HCT116 (cell line): ENCODE measurements around the gene ASIC1. TPM values are rescaled to one million over a fixed set of nuclear protein-coding genes. Genes with fewer than 3 reads are reported as not detected.

ENCODE experiments used
- ATAC-seq: fragments of 200-7000 bp; cut with Tn5 transposase; 2 replicates; pipeline ENCODE4 v1.9.1; 2020; ENCODE audit warnings: mild to moderate bottlenecking, moderate library complexity
- BruUV-seq: library from RNA; stranded (reverse); fragments of 400-500 nt; replicated peaks from 2 replicates; lab custom pipeline; 2021; lab: Mats Ljungman, UMichigan
- CTCF ChIA-PET: fragments of 300-600 bp; sonication (Branson Sonifier 250); formaldehyde crosslinking; loops from one replicate; lab custom pipeline; 2021; ENCODE audit warnings: antibody characterized with exemption; lab: Charles Lee
- POLR2A ChIA-PET: fragments of 300-600, 350-600 bp; sonication (Branson Sonifier 250); formaldehyde crosslinking; loops from one replicate; lab custom pipeline; 2021; ENCODE audit warnings: antibody characterized with exemption; lab: Charles Lee
- RAD21 ChIA-PET, 2 experiments: fragments of 300-600 bp; sonication (Branson Sonifier 250); formaldehyde crosslinking; loops; one replicate each; lab custom pipeline; 2023; ENCODE audit warnings: low total read pairs in 2 of 2; ENCODE audit not compliant: uncharacterized antibody in 2 of 2, unreplicated experiment in 2 of 2, low non-redundant PET in 1 of 2; lab: Charles Lee
- DNase-seq: peaks from one replicate; pipeline ENCODE4 v3.0.0-alpha.2; 2010; ENCODE audit warnings: low read depth, low spot score
- H2AFZ ChIP-seq: fragments of 200-600 bp; shearing (Covaris generic), sonication (generic); 2 replicates; pipeline ENCODE4 v1.6.1; 2017; ENCODE audit warnings: low read depth, mixed run types, mixed read lengths, antibody characterized with exemption, low read length; ENCODE audit not compliant: poor library complexity, severe bottlenecking
- H3K27ac ChIP-seq: 2 replicates; pipeline ENCODE4 v1.5.1; 2012; ENCODE audit warnings: low read depth, low read length
- H3K27me3 ChIP-seq: fragments of 200-600 bp; sonication (generic); 2 replicates; pipeline ENCODE4 v1.6.1; 2016; ENCODE audit warnings: mixed run types, low read length, mixed read lengths; ENCODE audit not compliant: insufficient read depth
- H3K36me3 ChIP-seq, 2 experiments: fragments of 200-500 bp in 1 of 2; fragments of 200-600 bp in 1 of 2; sonication (Bioruptor generic) in 1 of 2; sonication (generic) in 1 of 2; 2 replicates each; pipeline versions ENCODE4 v1.5.1 to v1.6.1; 2014 to 2016; ENCODE audit warnings: low read length in 2 of 2, inconsistent platforms in 1 of 2, mixed read lengths in 1 of 2, mixed run types in 1 of 2; ENCODE audit not compliant: insufficient read depth in 2 of 2, control insufficient read depth in 1 of 2
- H3K4me1 ChIP-seq, 2 experiments: fragments of 200-600 bp in 1 of 2; sonication (generic) in 1 of 2; 2 replicates each; pipeline versions ENCODE4 v1.5.1 to v1.6.1; 2012 to 2017; ENCODE audit warnings: low read length in 2 of 2, inconsistent platforms in 1 of 2, mild to moderate bottlenecking in 1 of 2, mixed read lengths in 1 of 2, mixed run types in 1 of 2, moderate library complexity in 1 of 2; ENCODE audit not compliant: insufficient read depth in 2 of 2, control insufficient read depth in 1 of 2
- H3K4me2 ChIP-seq: fragments of 200-600 bp; sonication (generic); 2 replicates; pipeline ENCODE4 v1.6.1; 2017; ENCODE audit warnings: mixed run types, low read length, mixed read lengths
- H3K4me3 ChIP-seq, 2 experiments: fragments of 200-600 bp in 1 of 2; sonication (generic) in 1 of 2; replicated peaks in 1 of 2; 2 replicates each; pipeline ENCODE4 v1.5.1; 2011 to 2016; ENCODE audit warnings: low read length in 2 of 2, control low read depth in 1 of 2, low read depth in 1 of 2, mild to moderate bottlenecking in 1 of 2, mixed read lengths in 1 of 2, mixed run types in 1 of 2
- H3K79me2 ChIP-seq: fragments of 200-600 bp; sonication (generic); 2 replicates; pipeline ENCODE4 v1.6.1; 2017; ENCODE audit warnings: mild to moderate bottlenecking, mixed run types, low read length, moderate library complexity, mixed read lengths; ENCODE audit not compliant: insufficient read depth
- H3K9ac ChIP-seq: fragments of 200-600 bp; sonication (generic); 2 replicates; pipeline ENCODE4 v1.6.1; 2016; ENCODE audit warnings: low read length, mixed read lengths
- H3K9me2 ChIP-seq: fragments of 200-600 bp; sonication (generic), shearing (Covaris generic); 2 replicates; pipeline ENCODE4 v1.6.1; 2017; ENCODE audit warnings: mixed run types, mild to moderate bottlenecking, moderate library complexity; ENCODE audit not compliant: insufficient read depth
- H3K9me3 ChIP-seq, 2 experiments: fragments of 200-500 bp in 1 of 2; fragments of 200-600 bp in 1 of 2; sonication (Bioruptor generic) in 1 of 2; sonication (generic) in 1 of 2; 2 replicates each; pipeline ENCODE4 v1.6.1; 2014 to 2017; ENCODE audit warnings: low read length in 2 of 2, mixed read lengths in 2 of 2, inconsistent platforms in 1 of 2, low read depth in 1 of 2, mild to moderate bottlenecking in 1 of 2, mixed run types in 1 of 2, moderate library complexity in 1 of 2; ENCODE audit not compliant: control insufficient read depth in 1 of 2, insufficient read depth in 1 of 2
- H4K20me1 ChIP-seq: fragments of 200-600 bp; sonication (generic), shearing (Covaris generic); 2 replicates; pipeline ENCODE4 v1.6.1; 2017; ENCODE audit warnings: mixed run types, mild to moderate bottlenecking, moderate library complexity; ENCODE audit not compliant: insufficient read depth
- ELF1 ChIP-seq: IDR thresholded peaks from 2 replicates; pipeline ENCODE4 v1.6.1; 2012; ENCODE audit warnings: low read depth, borderline replicate concordance
- EZH2 ChIP-seq: fragments of 200-600 bp; sonication (generic); IDR thresholded peaks from 2 replicates; pipeline ENCODE4 v1.6.1; 2017; ENCODE audit warnings: antibody characterized with exemption, mixed run types
- FOSL1 ChIP-seq: IDR thresholded peaks from 2 replicates; pipeline ENCODE4 v1.6.1; 2012; ENCODE audit warnings: low read depth
- POLR2AphosphoS5 ChIP-seq: IDR thresholded peaks from 2 replicates; pipeline ENCODE4 v1.6.1; 2011; ENCODE audit warnings: mild to moderate bottlenecking, low read depth, low read length, moderate library complexity
- SIN3A ChIP-seq: IDR thresholded peaks from 2 replicates; pipeline ENCODE4 v1.6.1; 2012; ENCODE audit warnings: low read depth
- SP1 ChIP-seq: IDR thresholded peaks from 2 replicates; pipeline ENCODE4 v1.6.1; 2012; ENCODE audit warnings: low read depth
- SRF ChIP-seq: IDR thresholded peaks from 2 replicates; pipeline ENCODE4 v1.6.1; 2012; ENCODE audit warnings: low read depth
- TCF7L2 ChIP-seq: IDR thresholded peaks from 2 replicates; pipeline ENCODE4 v1.7.0; 2011; ENCODE audit warnings: borderline replicate concordance, inconsistent platforms; ENCODE audit not compliant: insufficient read depth, insufficient read length; ENCODE audit errors: extremely low read depth
- ZFX ChIP-seq: fragments of 450-650 bp; IDR thresholded peaks from 2 replicates; pipeline ENCODE4 v1.6.1; 2017
- ZNF274 ChIP-seq: fragments of 200-500 bp; sonication (Bioruptor generic); IDR thresholded peaks from 2 replicates; pipeline ENCODE4 v1.6.1; 2014; ENCODE audit warnings: mild to moderate bottlenecking, low read depth, low read length, inconsistent platforms
- intact Hi-C: fragments of 100-400 bp; cut with micrococcal nuclease; formaldehyde crosslinking; loops from 2 replicates; pipeline ENCODE4 v1.10.0; 2022
- total RNA-seq: library from RNA; stranded (reverse); gene quantifications from one replicate; pipeline ENCODE4 v1.2.1, GENCODE V29; 2021; ENCODE audit not compliant: unreplicated experiment
- TF ChIP-seq, protein P1 (sequence below): IDR thresholded peaks from 2 replicates; pipeline ENCODE4 v1.6.1; 2012
- TF ChIP-seq, protein P2 (sequence below), 3 experiments: fragments of 200-600 bp in 1 of 3; sonication (generic) in 1 of 3; IDR thresholded peaks in 2 of 3; conservative IDR thresholded peaks in 1 of 3; 2 replicates each; pipeline ENCODE4 v1.5.1; 2012 to 2017; ENCODE audit warnings: low read depth in 2 of 3, low read length in 2 of 3, antibody characterized with exemption in 1 of 3, borderline replicate concordance in 1 of 3, control low read depth in 1 of 3, mild to moderate bottlenecking in 1 of 3, mixed read lengths in 1 of 3, mixed run types in 1 of 3, moderate library complexity in 1 of 3; ENCODE audit not compliant: insufficient read depth in 1 of 3

Gene ASIC1
- total RNA-seq, 1 experiment from 2014 or later, result 28.9 TPM

DNA sequence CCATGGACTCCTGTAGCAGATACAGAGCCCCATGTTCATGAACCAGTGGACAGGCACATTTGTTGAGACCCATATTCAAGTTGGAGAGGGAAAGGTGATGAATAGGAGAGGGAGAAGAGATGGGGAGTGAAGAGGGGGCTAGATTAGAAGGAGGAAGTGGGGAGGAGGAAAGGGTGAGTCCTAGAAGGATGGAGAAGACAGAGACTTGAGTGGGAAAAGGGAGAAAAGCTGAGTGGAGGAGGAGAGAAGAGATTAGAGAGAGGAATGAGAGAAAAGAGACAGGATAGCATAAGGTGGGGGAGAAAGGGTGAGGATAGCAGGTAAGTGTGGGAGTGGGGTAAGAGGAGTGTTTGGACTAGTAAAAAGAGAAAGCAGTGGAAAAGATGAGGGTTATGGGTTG is 4.9 kb upstream of the ASIC1 start:
- no TSS peak for BruUV-seq

More for the DNA sequence above, 4.9 kb upstream of the ASIC1 start:
- CTCF ChIA-PET, result interaction anchor here (1.2 kb wide), 1 partner anchor 85 kb away, joined by 3 read pairs; no protein-coding TSS in a partner anchor
- no peak overlapping the region for H3K4me3 ChIP-seq
- ATAC-seq (no peak), DNase-seq (no peak)
- H3K4me2 ChIP-seq, result no peak overlapping the region
- no peaks in the 10 kb centered on the region for H3K9me3 ChIP-seq
- H3K4me1 ChIP-seq, result peaks cover 15 to 19% of the 10 kb centered on the region in 2 experiments; a peak in 3 of 4 replicates
- no peaks in the 10 kb centered on the region; the same call in 1 of the 2 replicates for H3K27me3 ChIP-seq
- no peaks in the 10 kb centered on the region for H3K79me2 ChIP-seq
- no peaks in the 10 kb centered on the region for H3K9me2 ChIP-seq
- no peaks in the 10 kb centered on the region for H4K20me1 ChIP-seq
- H3K36me3 ChIP-seq, result no peaks in the 10 kb centered on the region
- TF ChIP-seq, protein P1, sequence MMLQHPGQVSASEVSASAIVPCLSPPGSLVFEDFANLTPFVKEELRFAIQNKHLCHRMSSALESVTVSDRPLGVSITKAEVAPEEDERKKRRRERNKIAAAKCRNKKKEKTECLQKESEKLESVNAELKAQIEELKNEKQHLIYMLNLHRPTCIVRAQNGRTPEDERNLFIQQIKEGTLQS, result no peak
- no peak for TF ChIP-seq SRF
- TF ChIP-seq SIN3A, result no peak
- TF ChIP-seq EZH2, result no peak
- no peak for TF ChIP-seq ZFX
- TF ChIP-seq SP1, result no peak
- TF ChIP-seq ZNF274, result no peak
- TF ChIP-seq TCF7L2, result no peak
- TF ChIP-seq ELF1, result no peak
- no peak for TF ChIP-seq POLR2AphosphoS5
- TF ChIP-seq, protein P2, sequence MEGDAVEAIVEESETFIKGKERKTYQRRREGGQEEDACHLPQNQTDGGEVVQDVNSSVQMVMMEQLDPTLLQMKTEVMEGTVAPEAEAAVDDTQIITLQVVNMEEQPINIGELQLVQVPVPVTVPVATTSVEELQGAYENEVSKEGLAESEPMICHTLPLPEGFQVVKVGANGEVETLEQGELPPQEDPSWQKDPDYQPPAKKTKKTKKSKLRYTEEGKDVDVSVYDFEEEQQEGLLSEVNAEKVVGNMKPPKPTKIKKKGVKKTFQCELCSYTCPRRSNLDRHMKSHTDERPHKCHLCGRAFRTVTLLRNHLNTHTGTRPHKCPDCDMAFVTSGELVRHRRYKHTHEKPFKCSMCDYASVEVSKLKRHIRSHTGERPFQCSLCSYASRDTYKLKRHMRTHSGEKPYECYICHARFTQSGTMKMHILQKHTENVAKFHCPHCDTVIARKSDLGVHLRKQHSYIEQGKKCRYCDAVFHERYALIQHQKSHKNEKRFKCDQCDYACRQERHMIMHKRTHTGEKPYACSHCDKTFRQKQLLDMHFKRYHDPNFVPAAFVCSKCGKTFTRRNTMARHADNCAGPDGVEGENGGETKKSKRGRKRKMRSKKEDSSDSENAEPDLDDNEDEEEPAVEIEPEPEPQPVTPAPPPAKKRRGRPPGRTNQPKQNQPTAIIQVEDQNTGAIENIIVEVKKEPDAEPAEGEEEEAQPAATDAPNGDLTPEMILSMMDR (IDR thresholded peaks at IDR 0.05 in 2 of 3, conservative IDR thresholded peaks at IDR 0.05 in 1 of 3; ENCODE audit: borderline replicate concordance in 1 of 3, insufficient read depth in 1 of 3, low read depth in 2 of 3, low read length in 2 of 3), result no peak
- TF ChIP-seq FOSL1, result no peak
- no peak overlapping the region for H2AFZ ChIP-seq
- intact Hi-C loops, result no loop called here
- RAD21 ChIA-PET, result no interaction called here
- no peak overlapping the region for H3K27ac ChIP-seq
- no peak overlapping the region for H3K9ac ChIP-seq
- POLR2A ChIA-PET, result no interaction called here
